Stimulated activated CD8-positive, alpha-beta memory T cell treated with anti-CD3 and anti-CD28 coated beads, Interleukin-4, amount 100 ng/mL, for 48 hours (primary cell): Measurements from ENCODE around the gene AFTPH.

ENCODE experiments used
- DNase-seq: peaks from one replicate; pipeline ENCODE4 v3.0.0-alpha.2; 2020

Gene AFTPH

GRCh38 chr2:64634345-64635267 lies 110.5 kb downstream of the AFTPH start:
- DNase-seq = no peak

- no peak for DNase-seq
Measured at GRCh38 chr2:64635976-64636911, 112.1 kb downstream of the AFTPH start.

DNA sequence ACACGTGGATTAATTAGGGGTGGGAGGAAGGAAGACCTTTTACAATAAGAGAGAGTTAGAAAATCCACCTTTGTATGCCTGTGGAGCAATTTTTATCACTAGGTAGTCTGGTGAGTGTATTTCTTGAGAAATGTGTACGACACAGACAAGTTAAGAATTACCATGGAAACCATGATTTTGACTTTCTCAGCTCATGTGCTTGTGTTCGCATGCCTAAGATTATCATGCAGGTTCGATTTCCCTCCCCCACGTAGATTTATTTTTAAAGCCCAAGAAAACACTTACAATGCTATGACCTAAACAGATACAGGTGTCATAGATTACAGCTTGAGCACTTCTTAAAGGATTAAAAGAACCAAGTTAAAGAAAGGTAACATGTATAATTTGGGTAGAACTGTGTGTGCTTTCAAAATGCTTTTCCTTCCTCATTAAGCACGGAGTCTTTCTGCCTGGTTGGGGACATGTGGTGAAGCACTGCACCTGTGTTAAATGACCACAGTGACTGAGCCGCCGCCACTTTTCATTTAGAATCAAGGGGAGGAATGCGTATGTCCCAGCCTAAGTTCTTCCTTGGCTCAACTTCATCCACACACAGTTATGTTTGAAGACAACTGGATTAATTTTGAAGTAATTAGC lies 113.0 kb downstream of the AFTPH start:
- no peak for DNase-seq

DNA sequence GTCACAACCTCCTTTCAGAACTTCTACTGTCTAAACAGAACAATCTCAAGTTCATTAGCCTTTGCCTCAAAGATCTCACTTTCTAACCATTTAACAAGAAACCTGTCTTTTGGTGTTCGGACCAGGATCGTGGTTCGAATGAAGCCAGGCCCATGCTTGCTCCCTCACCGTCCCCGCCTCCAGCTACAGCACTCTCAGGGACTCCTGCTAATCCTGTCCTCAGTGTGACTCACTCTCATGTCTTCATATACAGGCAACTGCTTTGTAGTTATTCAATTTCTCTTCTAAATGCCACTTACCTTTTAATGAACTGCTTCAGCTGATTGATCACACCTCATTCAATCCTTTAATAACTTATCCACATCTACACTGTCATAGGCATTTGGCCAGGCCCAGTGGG lies 113.8 kb downstream of the AFTPH start:
- no peak for DNase-seq

GRCh38 chr2:64638502-64639120 lies 114.5 kb downstream of the AFTPH start:
- DNase-seq = no peak

- DNase-seq = no peak
Measured at GRCh38 chr2:64639691-64640090, 115.6 kb downstream of the AFTPH start.

DNA sequence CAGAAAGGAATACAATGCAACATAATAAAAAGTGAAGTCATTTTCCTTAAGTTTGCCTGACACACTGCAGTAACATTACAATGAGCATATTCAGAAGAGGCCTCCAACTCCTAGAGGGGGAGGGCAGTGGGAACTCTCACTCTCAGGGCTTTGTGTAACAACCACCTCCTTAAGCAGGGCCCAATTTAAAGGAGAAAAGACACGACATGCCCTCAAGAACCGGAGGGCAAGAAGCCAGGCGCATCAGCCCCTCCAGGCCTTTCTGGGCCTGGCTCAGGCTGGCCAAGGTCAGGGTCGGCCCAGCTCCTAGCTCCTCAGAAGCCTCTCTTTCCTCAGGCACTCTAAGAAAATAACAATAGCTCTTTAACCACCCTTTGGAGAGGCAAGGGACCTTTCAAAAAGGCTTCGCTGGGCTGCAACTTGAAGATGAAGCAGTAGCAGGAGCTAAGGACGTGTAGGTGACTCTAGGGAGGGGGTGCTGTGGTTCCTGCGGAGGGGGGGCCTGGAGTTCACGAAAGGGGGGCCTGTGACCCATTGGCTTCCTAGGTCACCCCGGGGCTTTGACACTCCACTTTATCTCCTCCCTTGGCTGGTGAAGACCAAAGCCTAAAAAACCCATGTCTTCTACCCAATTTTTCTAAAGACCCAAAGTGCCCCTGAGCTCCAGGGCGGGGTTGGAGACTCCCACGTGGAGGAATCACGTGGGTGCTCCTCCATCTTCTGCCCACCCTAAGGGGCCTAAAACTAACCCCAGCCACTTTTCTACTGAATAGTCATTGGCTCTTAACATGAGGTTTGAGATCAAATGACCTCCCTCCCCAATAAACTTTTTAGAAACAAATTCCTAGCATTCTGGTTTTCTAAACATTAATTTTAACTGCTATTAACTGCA lies 116.3 kb downstream of the AFTPH start:
- DNase-seq = no peak

GRCh38 chr2:64641599-64641998 lies 117.5 kb downstream of the AFTPH start:
- DNase-seq = no peak
